ENCODE measurements around the gene RINT1.
"Not testable (repeated sequence)": the region's sequence is repeated elsewhere in the genome, so short reads cannot be mapped to it uniquely, and the experiment has no call there.

RINT1 gene

DNA sequence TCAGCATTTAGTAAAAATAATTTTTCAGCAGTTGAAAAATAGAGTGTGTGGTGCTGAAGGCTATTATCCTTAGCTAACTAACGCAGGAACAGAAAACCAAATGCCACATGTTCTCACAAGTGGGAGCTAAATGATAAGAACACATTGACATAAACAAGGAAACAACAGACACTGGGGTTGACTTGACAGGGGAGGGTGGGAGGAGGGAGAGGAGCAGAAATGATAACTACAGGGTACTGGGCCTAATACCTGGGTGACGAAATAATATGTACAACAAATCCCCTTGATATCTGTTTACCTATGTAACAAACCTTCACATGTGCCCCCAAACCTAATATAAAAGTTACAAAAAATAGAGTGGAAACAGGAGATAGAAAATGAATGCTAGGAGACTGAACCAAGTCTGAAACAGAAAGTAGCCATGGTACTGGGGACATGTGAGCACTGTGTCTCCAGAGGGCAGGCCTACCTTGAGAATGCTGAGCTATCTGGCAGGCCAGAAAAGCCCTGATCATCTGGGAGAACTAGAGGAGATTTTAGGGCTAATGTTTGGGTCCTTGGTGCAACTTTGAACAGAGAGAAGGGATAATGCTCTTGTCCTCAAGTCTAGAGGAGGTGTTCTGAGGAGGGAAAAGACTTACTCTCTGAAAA is 54.0 kb downstream of the RINT1 start:
- no peak overlapping the region for H3K4me3 ChIP-seq (ENCODE audit: low read depth, low read length)

DNA sequence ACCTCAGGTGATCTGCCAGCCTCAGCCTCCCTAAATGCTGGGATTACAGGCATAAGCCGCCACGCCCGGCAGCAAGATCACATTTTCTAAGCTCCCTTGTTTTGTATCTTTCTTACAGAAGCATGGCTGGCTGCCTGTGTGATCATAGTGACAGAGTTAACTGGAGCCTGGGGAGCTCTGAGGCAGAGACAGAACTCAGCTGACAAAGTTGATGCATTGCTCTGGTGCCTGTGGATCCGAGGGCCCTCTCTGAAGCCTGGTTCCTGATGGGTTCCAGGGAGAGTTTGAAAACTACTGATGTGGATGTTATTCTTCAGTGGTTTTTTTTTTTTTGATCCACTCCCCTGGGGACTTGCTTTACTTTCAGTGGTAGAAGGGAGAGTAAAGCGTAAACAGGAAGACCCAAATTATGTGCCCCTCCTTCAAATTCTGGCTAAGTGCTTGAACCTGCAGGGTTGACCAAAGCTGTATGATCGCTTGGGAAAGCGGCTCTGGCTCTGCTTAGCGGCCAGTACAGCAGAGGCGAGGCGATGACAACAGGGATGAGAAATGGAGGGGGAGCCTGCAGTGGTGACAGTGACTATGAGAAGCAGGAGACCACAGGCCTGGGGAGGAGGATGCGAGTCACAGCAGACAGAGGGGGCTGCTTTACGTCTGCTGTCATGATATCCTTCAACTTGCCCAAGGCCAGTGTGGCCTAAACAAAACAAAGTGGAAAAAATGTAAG is 56.1 kb downstream of the RINT1 start:
- Histone ChIP-seq H3K9ac (ENCODE audit: low read depth, low read length) (no peak overlapping the region), H3K36me3 (ENCODE audit: control insufficient read depth, insufficient read depth, low read length) (no peaks in the 10 kb centered on the region), H3K4me3 (ENCODE audit: low read depth, low read length) (no peak overlapping the region), H3K27me3 (ENCODE audit: control insufficient read depth, insufficient read depth, low read length) (no peaks in the 10 kb centered on the region), H3K4me1 (ENCODE audit: control insufficient read depth, insufficient read depth, low read length) (no peaks in the 10 kb centered on the region), H3K9me3 (ENCODE audit: control insufficient read depth, insufficient read depth, low read length) (no peaks in the 10 kb centered on the region)

More for the DNA sequence above, 54.0 kb downstream of the RINT1 start:
- Histone ChIP-seq H3K36me3 (ENCODE audit: control insufficient read depth, insufficient read depth, low read length) (no peaks in the 10 kb centered on the region), H3K9me3 (ENCODE audit: control insufficient read depth, insufficient read depth, low read length) (no peaks in the 10 kb centered on the region), H3K27me3 (ENCODE audit: control insufficient read depth, insufficient read depth, low read length) (no peaks in the 10 kb centered on the region), H3K4me1 (ENCODE audit: control insufficient read depth, insufficient read depth, low read length) (no peaks in the 10 kb centered on the region), H3K9ac (ENCODE audit: low read depth, low read length) (no peak overlapping the region)

DNA sequence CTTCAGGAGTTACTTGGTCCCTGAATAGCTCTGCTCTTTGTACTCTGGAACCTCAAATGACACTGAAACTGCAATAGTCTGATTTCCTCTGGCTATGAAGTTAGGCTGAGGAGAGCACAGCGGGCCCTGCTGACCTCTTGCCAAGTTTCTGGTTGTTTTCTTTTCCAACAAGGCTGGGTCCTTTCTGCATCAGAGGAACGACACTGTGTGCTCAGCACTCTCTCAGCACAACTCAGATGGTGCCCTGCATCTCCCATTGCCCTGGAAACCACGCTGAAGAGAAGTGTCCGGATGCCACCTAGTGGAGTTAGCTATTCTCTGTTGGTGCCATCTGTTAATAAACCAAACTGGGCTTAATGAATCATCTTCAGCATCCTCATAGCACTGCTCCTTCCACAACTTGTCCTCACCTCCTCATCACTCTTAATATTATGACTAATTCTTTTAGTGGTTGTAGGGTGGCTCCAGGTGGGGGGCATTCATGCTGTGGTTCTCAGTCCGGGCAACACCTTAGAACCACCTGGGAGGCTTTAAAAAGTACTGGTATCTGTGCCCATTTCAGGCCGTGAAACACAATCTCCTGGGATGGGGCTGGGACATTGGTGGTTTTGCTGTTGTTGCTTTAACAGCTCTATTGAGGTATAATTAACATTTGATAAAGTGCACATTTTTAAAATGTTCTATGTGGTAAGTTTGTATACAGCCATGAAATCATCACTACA is 57.5 kb downstream of the RINT1 start:
- Histone ChIP-seq H3K27me3 (ENCODE audit: control insufficient read depth, insufficient read depth, low read length) (no peaks in the 10 kb centered on the region), H3K4me1 (ENCODE audit: control insufficient read depth, insufficient read depth, low read length) (peaks cover 2% of the 10 kb centered on the region), H3K9ac (ENCODE audit: low read depth, low read length) (no peak overlapping the region), H3K36me3 (ENCODE audit: control insufficient read depth, insufficient read depth, low read length) (no peaks in the 10 kb centered on the region), H3K4me3 (ENCODE audit: low read depth, low read length) (no peak overlapping the region), H3K9me3 (ENCODE audit: control insufficient read depth, insufficient read depth, low read length) (no peaks in the 10 kb centered on the region)

DNA sequence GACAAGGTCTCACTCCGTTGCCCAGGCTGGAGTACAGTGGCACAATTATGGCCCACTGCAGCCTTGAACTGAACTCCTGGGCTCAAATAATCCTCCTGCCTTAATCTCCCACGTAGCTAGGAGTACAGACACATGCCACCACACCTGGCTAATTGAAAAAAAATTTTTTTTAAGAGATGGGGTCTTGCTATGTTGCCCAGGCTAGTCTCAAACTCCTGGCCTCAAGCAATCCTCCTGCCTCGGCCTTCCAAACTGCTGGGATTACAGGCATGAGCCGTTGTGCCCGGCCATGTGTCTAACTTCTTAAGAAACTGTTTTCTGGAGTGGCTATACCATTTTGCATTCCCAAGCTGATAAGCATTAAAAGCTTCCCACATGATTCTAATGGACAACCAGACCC is 58.8 kb downstream of the RINT1 start:
- H3K4me1 ChIP-seq (ENCODE audit: control insufficient read depth, insufficient read depth, low read length), result peaks cover 2% of the 10 kb centered on the region
- no peaks in the 10 kb centered on the region for H3K9me3 ChIP-seq (ENCODE audit: control insufficient read depth, insufficient read depth, low read length)
- no peak overlapping the region for H3K4me3 ChIP-seq (ENCODE audit: low read depth, low read length)
- no peak overlapping the region for H3K9ac ChIP-seq (ENCODE audit: low read depth, low read length)
- no peaks in the 10 kb centered on the region for H3K36me3 ChIP-seq (ENCODE audit: control insufficient read depth, insufficient read depth, low read length)
- H3K27me3 ChIP-seq (ENCODE audit: control insufficient read depth, insufficient read depth, low read length), result no peaks in the 10 kb centered on the region

DNA sequence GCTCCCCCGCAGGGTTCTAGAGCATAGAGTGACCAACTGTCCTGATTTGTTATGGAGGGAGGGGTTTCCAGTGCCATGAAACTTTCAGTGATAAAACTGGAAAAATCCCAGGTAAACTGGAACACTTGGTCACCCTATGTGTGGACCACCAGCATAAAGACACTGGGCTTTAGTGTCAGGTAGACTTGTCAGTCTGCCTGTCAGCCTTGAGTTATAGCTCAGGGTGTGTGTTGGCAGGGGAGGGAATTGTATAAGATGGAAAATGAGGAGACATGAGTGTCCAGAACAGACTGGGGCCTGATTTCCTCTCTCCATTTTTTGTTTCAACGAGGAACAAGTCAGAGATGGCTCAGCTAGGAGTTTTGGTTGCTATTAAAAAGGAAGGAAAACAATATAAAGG is 59.5 kb downstream of the RINT1 start:
- Histone ChIP-seq H3K4me3 (ENCODE audit: low read depth, low read length) (no peak overlapping the region), H3K27me3 (ENCODE audit: control insufficient read depth, insufficient read depth, low read length) (no peaks in the 10 kb centered on the region), H3K9ac (ENCODE audit: low read depth, low read length) (no peak overlapping the region), H3K36me3 (ENCODE audit: control insufficient read depth, insufficient read depth, low read length) (no peaks in the 10 kb centered on the region), H3K4me1 (ENCODE audit: control insufficient read depth, insufficient read depth, low read length) (peaks cover 3% of the 10 kb centered on the region), H3K9me3 (ENCODE audit: control insufficient read depth, insufficient read depth, low read length) (no peaks in the 10 kb centered on the region)

DNA sequence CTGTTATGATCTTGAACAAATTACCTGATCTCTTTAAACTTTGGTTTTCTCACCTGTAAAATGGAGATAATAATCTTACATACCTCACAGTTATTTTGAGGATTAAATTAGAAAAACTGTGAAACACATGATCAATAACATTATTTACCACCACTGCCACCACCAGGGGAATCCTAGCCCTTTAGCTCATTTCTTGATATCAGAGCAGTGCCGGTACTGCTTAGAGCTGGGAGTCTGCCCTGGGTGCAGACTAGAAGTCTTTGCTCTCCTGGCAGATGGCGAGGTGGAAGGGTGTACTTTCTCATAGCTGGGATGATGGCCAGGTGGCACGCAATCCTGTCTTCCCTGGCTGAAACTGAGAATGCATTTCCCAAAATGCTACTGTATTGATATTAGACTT is 62.0 kb downstream of the RINT1 start:
- H3K9ac ChIP-seq (ENCODE audit: low read depth, low read length), result no peak overlapping the region
- H3K27me3 ChIP-seq (ENCODE audit: control insufficient read depth, insufficient read depth, low read length), result no peaks in the 10 kb centered on the region
- no peaks in the 10 kb centered on the region for H3K9me3 ChIP-seq (ENCODE audit: control insufficient read depth, insufficient read depth, low read length)
- H3K36me3 ChIP-seq (ENCODE audit: control insufficient read depth, insufficient read depth, low read length), result no peaks in the 10 kb centered on the region
- peaks cover 6% of the 10 kb centered on the region for H3K4me1 ChIP-seq (ENCODE audit: control insufficient read depth, insufficient read depth, low read length)
- H3K4me3 ChIP-seq (ENCODE audit: low read depth, low read length), result no peak overlapping the region

DNA sequence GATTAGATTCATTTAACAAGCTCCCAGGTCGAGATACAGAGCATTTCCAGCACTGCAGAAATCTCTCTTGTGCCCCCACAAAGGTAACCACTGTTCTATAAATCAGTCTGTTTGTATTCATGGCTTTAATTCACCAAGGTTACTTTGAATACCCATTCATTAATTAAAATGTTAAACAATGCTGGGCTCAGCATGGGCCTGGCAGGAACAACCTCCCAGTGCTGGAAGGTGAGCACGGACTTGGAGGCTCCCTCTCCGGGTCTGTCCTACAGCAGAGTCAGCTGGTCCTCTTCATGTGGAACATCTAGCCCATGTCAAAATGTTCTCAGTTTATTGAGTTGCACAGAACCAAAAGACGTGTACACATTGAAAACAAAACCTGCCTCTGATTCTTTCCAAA is 64.9 kb downstream of the RINT1 start:
- Histone ChIP-seq H3K27me3 (ENCODE audit: control insufficient read depth, insufficient read depth, low read length) (no peaks in the 10 kb centered on the region), H3K9ac (ENCODE audit: low read depth, low read length) (no peak overlapping the region), H3K9me3 (ENCODE audit: control insufficient read depth, insufficient read depth, low read length) (no peaks in the 10 kb centered on the region), H3K4me3 (ENCODE audit: low read depth, low read length) (no peak overlapping the region), H3K4me1 (ENCODE audit: control insufficient read depth, insufficient read depth, low read length) (peaks cover 14% of the 10 kb centered on the region), H3K36me3 (ENCODE audit: control insufficient read depth, insufficient read depth, low read length) (no peaks in the 10 kb centered on the region)

DNA sequence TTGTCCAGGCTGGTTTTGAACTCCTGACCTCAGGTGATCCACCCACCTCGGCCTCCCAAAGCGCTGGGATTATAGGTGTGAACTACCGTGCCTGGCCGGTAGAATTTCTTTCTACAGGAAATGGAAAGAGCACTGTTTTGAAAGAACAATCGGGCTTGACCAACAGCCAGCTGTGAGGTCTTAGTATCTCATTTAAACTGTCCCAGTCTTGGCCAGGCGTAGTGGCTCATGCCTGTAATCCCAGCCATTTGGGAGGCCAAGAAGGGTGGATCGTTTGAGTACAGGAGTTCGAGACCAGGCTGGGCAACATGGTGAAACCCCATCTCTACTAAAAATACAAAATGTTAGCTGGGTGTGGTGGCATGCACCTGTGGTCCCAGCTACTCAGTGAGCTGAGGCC is 67.1 kb downstream of the RINT1 start:
- H3K4me3 ChIP-seq (ENCODE audit: low read depth, low read length); H3K9ac ChIP-seq (ENCODE audit: low read depth, low read length); H3K9me3 ChIP-seq (ENCODE audit: control insufficient read depth, insufficient read depth, low read length); H3K27me3 ChIP-seq (ENCODE audit: control insufficient read depth, insufficient read depth, low read length); H3K36me3 ChIP-seq (ENCODE audit: control insufficient read depth, insufficient read depth, low read length): not testable (repeated sequence)
- peaks cover 11% of the 10 kb centered on the region for H3K4me1 ChIP-seq (ENCODE audit: control insufficient read depth, insufficient read depth, low read length)

DNA sequence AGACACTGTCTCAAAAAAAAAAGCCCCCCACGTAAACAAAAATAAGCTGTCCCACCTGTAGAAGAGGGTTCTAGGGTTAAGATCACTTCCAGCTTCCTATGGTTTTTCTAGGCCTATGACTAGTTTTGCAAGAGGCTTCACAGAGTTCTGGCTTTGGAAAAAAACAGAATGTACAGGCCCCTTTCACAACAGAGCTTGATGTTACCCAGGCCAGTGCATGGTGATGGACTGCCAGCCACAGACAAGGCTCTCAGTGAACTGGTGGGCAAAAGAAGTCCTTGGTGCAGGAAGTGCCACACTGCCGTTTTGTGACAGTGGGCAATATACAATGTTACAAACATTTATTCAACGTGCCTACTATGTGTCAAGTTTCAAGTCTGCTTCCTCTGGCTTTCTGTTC is 67.5 kb downstream of the RINT1 start:
- H3K9me3 ChIP-seq (ENCODE audit: control insufficient read depth, insufficient read depth, low read length), result no peaks in the 10 kb centered on the region
- H3K9ac ChIP-seq (ENCODE audit: low read depth, low read length), result no peak overlapping the region
- H3K27me3 ChIP-seq (ENCODE audit: control insufficient read depth, insufficient read depth, low read length), result no peaks in the 10 kb centered on the region
- H3K36me3 ChIP-seq (ENCODE audit: control insufficient read depth, insufficient read depth, low read length), result no peaks in the 10 kb centered on the region
- no peak overlapping the region for H3K4me3 ChIP-seq (ENCODE audit: low read depth, low read length)
- H3K4me1 ChIP-seq (ENCODE audit: control insufficient read depth, insufficient read depth, low read length), result peaks cover 11% of the 10 kb centered on the region

DNA sequence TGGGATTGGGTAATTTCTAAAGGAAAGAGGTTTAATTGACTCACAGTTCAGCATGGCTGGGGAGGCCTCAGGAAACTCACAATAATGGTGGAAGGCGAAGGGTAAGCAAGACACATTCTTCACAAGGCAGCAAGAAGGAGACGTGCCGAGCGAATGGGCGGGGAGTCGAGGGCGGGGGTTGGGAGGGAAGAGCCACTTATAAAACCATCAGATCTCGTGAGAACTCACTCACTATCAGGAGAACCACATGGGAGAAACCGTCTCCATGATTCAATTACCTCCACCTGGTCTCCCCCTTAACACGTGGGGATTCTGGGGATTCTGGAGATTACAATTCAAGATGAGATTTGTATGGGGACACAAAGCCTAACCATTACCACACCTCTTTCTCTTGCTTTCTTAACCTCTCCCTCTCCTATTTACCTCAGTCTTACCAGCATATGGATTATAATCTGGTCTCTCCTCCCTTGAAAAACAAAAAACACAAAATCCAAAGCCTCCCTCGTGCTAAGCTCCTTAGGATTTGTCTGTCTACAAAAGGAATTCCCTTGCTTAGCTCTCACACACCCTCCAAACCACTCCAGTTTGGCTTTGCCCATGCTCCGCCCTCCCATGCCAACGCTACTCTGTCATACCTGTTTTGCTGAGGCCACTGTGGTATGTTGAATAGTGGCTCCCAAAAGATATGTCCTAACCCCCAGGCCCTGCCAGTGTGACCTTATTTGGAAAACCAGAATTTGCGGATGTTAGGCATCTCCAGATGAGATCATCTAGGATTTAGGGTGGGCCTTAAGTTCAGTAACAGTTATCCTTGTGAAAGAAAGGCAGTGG is 68.9 kb downstream of the RINT1 start:
- peaks cover 11% of the 10 kb centered on the region for H3K4me1 ChIP-seq (ENCODE audit: control insufficient read depth, insufficient read depth, low read length)
- H3K36me3 ChIP-seq (ENCODE audit: control insufficient read depth, insufficient read depth, low read length), result no peaks in the 10 kb centered on the region
- no peak overlapping the region for H3K4me3 ChIP-seq (ENCODE audit: low read depth, low read length)
- no peaks in the 10 kb centered on the region for H3K27me3 ChIP-seq (ENCODE audit: control insufficient read depth, insufficient read depth, low read length)
- no peak overlapping the region for H3K9ac ChIP-seq (ENCODE audit: low read depth, low read length)
- H3K9me3 ChIP-seq (ENCODE audit: control insufficient read depth, insufficient read depth, low read length), result no peaks in the 10 kb centered on the region
